Measurements from ENCODE around the gene RSL1D1. TPM values are rescaled to one million over a fixed set of nuclear protein-coding genes. Genes with fewer than 3 reads are reported as not detected.

RSL1D1 gene
- total RNA-seq, 1 experiment from 2014 or later: 195 TPM

GRCh38 chr16:11836650-11837244, 14.6 kb downstream of the RSL1D1 start:
- intact Hi-C loops (cut with micrococcal nuclease; ENCODE audit: unreplicated experiment) (loop anchor here (5.0 kb wide), 1 partner anchor 49 kb away; no protein-coding TSS in a partner anchor), in situ Hi-C loops (cut with HindIII; ENCODE audit: low pct_unique_long_range_greater_than_20kb, low sequenced_read_pairs) (no loop called here)
- BruUV-seq (replicated peaks): no TSS peak
- TF ChIP-seq REST (IDR thresholded peaks at IDR 0.05; ENCODE audit: insufficient read depth in 1 of 2, low read depth in 2 of 2, low read length in 1 of 2) (no peak), SIN3A (IDR thresholded peaks at IDR 0.05; ENCODE audit: borderline replicate concordance, insufficient read depth, low read depth, low read length) (no peak), POLR2AphosphoS5 (IDR thresholded peaks at IDR 0.05; ENCODE audit: low read depth, low read length) (no peak)
- H3K27me3 ChIP-seq (ENCODE audit: control insufficient read depth, insufficient read depth, low read length): no peaks in the 10 kb centered on the region
- peaks cover 6% of the 10 kb centered on the region; the same call in 1 of the 2 replicates for H3K4me1 ChIP-seq (ENCODE audit: control insufficient read depth, insufficient read depth, low read length)
- no peak for DNase-seq (ENCODE audit: low read depth, low spot score)
- H3K4me3 ChIP-seq (ENCODE audit: low read depth in 2 of 2, low read length in 2 of 2): no peak overlapping the region
- POLR2A ChIA-PET: no interaction called here
- H3K27ac ChIP-seq (ENCODE audit: low read length): no peak overlapping the region
- peaks cover 29% of the 10 kb centered on the region for H3K36me3 ChIP-seq (ENCODE audit: control insufficient read depth, insufficient read depth, low read length)
- peak; percentile 61 for ATAC-seq
- no peaks in the 10 kb centered on the region for H3K9me3 ChIP-seq (ENCODE audit: control insufficient read depth, insufficient read depth, low read depth, low read length)
- CTCF ChIA-PET: interaction anchor here (0.6 kb wide), 1 partner anchor 87 kb away, joined by 13 read pairs; no protein-coding TSS in a partner anchor

GRCh38 chr16:11835891-11836649, 15.3 kb downstream of the RSL1D1 start:
- Histone ChIP-seq H3K27ac (ENCODE audit: low read length) (no peak overlapping the region), H3K4me3 (ENCODE audit: low read depth in 2 of 2, low read length in 2 of 2) (no peak overlapping the region), H3K4me1 (ENCODE audit: control insufficient read depth, insufficient read depth, low read length) (peaks cover 6% of the 10 kb centered on the region; the same call in 1 of the 2 replicates), H3K27me3 (ENCODE audit: control insufficient read depth, insufficient read depth, low read length) (no peaks in the 10 kb centered on the region), H3K9me3 (ENCODE audit: control insufficient read depth, insufficient read depth, low read depth, low read length) (no peaks in the 10 kb centered on the region), H3K36me3 (ENCODE audit: control insufficient read depth, insufficient read depth, low read length) (peaks cover 22% of the 10 kb centered on the region)
- DNase-seq (ENCODE audit: low read depth, low spot score) (no peak), ATAC-seq (peak; percentile 47)
- CTCF ChIA-PET: no interaction called here
- no TSS peak for BruUV-seq (replicated peaks)
- TF ChIP-seq POLR2AphosphoS5 (IDR thresholded peaks at IDR 0.05; ENCODE audit: low read depth, low read length) (peak; percentile 68; the same call in 1 of the 2 replicates), REST (IDR thresholded peaks at IDR 0.05; ENCODE audit: insufficient read depth in 1 of 2, low read depth in 2 of 2, low read length in 1 of 2) (no peak), SIN3A (IDR thresholded peaks at IDR 0.05; ENCODE audit: borderline replicate concordance, insufficient read depth, low read depth, low read length) (0 out of 2 replicates have a peak, but pooled peaks have one; percentile 24)
- POLR2A ChIA-PET: no interaction called here
- in situ Hi-C loops (cut with HindIII; ENCODE audit: low pct_unique_long_range_greater_than_20kb, low sequenced_read_pairs): no loop called here
- intact Hi-C loops (cut with micrococcal nuclease; ENCODE audit: unreplicated experiment): loop anchor here (5.0 kb wide), 1 partner anchor 49 kb away; no protein-coding TSS in a partner anchor
